Cardiac fibroblast (primary cell): ENCODE results near the gene AGBL4.

Source experiments
- DNase-seq, 2 donors: peaks; one replicate each; pipeline versions ENCODE4 v3.0.0 to v3.0.0-alpha.2; 2010; ENCODE audit warnings: low read depth in 2 of 2
- H3K4me3 ChIP-seq, 2 donors: replicated peaks in 1 of 2; 1 replicate in 1 of 2; 2 replicates in 1 of 2; pipeline ENCODE4 v1.5.1; 2011; ENCODE audit warnings: low read depth in 2 of 2, low read length in 2 of 2, mild to moderate bottlenecking in 2 of 2, moderate library complexity in 1 of 2
- TF ChIP-seq, protein P1 (sequence below): IDR thresholded peaks from one replicate; pipeline ENCODE4 v1.5.1; 2011; ENCODE audit warnings: low read depth, mild to moderate bottlenecking, low read length, inconsistent platforms

Gene AGBL4

DNA sequence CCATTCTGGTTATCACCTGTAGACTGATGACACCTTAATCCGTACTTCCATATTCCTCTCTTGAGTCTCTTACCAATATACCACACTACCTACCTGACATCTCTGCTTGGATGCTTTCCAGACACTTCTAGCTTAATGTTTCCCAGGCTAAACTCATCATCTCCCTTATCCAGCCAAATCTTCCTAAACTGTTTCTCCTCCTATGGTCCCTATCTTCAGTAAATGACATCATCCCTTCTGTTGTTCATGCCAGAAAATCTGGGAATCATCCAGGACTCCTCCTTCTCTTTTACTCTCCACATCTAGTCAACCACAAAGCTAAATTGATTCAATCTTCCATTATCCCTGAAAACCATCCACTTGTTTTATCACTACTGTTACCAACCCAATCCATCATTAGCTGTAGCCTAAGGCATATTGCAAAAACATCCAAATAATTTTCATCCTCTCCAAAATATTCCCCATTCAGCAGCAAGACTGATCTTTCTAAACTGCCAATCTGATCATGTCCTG, 783.0 kb downstream of the AGBL4 start:
- no peak for DNase-seq
- TF ChIP-seq, protein P1, sequence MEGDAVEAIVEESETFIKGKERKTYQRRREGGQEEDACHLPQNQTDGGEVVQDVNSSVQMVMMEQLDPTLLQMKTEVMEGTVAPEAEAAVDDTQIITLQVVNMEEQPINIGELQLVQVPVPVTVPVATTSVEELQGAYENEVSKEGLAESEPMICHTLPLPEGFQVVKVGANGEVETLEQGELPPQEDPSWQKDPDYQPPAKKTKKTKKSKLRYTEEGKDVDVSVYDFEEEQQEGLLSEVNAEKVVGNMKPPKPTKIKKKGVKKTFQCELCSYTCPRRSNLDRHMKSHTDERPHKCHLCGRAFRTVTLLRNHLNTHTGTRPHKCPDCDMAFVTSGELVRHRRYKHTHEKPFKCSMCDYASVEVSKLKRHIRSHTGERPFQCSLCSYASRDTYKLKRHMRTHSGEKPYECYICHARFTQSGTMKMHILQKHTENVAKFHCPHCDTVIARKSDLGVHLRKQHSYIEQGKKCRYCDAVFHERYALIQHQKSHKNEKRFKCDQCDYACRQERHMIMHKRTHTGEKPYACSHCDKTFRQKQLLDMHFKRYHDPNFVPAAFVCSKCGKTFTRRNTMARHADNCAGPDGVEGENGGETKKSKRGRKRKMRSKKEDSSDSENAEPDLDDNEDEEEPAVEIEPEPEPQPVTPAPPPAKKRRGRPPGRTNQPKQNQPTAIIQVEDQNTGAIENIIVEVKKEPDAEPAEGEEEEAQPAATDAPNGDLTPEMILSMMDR, result no peak
- no peak overlapping the region for H3K4me3 ChIP-seq

DNA sequence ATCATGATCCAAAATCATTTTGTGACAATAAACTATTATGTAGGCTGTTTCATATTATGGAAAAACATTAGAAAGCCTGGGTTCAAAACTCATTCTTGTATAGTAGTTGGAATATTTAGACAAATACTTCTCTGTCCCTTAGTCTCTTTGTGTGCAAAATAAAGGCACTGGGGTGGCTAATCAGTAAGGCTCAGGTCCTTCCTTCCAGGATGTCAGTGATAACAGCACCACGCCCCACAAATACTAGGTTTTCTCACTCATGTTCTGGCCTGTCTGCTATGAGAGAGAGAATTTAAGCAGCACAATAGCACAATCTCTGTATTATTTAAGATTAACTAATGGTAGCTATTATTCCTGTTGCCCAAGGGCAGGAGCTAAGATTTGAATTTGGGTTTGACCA, 788.8 kb downstream of the AGBL4 start:
- TF ChIP-seq, protein P1, result no peak
- DNase-seq, result no peak
- no peak overlapping the region for H3K4me3 ChIP-seq

DNA sequence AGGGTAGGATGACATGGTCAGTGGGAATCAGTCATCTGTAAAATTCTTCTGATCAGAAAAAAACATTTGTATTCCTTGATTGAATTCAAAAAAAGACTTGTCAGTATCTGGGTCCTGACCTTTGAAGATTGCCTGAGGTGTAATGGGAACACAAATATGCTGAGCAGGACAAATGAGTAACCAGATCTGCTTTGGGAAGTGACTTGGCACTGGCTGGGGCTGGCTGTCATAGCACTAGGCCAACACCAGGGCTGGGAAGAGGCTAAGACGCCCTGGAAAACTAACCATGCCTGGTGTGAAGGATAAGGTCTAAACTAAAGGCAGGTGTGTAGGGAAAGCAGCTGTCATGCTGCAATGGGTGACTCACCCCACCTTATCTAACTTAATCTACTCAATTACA, 794.2 kb downstream of the AGBL4 start:
- no peak for DNase-seq
- H3K4me3 ChIP-seq, result no peak overlapping the region
- TF ChIP-seq, protein P1, result no peak

DNA sequence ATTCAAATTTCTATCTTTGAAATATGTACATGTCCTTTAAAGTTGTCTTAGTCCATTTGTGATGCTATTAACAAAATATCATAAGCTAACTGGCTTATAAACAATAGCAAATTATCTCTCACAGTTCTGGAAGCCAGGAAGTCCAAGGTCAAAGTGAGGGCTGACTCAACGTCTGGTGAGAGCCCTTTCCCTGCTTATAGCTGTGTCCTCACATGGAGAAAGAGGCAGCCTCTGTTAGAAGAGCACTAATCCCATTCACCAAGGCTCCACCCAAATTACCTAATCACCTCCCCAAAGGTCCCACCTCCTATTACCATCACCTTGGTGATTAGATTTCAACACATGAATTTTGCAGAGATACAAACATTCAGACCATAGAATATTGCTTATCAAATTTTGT, 797.0 kb downstream of the AGBL4 start:
- H3K4me3 ChIP-seq, result no peak overlapping the region
- TF ChIP-seq, protein P1, result no peak
- no peak for DNase-seq

DNA sequence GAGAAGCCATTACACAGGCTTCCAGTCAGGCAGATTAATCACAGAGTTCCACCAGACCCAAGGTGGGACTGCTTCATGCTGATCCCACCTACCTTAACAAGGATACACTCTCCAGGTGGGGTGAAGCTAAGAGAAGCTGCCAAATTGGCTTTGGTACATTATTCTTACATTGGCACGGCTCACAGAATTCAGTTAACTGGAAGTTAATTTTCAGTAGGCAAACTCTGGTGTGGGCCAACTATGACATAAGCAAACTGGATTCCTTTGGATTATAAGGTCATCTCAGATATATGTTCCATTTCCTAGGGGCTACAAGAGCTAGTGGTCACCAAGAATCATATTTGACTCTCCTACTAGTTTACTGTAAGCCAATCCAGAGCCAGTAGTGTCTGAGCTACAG, 798.3 kb downstream of the AGBL4 start:
- no peak for DNase-seq
- TF ChIP-seq, protein P1, result no peak
- H3K4me3 ChIP-seq, result no peak overlapping the region

DNA sequence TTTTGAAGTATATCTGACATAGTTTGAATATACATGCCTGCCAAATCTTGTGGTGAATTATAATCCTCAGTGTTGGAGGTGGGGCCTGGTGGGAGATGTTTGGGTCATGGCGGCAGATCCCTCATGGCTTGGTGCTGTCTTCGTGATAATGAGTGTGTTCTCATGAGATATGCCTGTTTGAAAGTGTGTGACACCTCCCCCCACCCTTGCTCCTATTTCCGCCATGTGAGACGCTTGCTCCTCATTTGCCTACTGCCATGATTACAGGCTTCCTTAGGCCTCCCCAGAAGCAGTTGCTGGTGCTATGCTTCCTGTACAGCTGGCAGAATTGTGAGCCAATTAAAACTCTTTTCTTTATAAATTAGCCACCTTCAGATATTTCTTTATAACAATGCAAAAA, 810.5 kb downstream of the AGBL4 start:
- no peak overlapping the region for H3K4me3 ChIP-seq
- TF ChIP-seq, protein P1, result no peak
- no peak for DNase-seq

DNA sequence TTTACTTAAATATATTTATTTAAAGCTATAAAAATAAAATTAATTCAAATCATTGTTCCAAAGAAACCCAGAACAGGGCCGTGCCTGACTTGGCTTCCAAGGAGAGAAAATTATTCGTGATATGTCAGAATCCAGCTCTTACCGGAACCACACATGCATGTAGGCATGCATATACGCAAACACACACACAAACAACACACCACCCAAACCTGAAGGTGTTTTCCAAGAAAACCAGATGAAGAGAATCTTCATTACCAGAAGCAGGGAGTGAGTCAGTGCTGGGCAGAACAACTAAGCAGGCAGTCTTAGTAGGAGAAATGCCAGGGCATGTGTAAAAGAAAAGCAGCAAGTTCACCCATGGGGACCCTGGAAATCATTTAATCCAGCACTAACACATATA, 815.0 kb downstream of the AGBL4 start:
- TF ChIP-seq, protein P1, result no peak
- no peak for DNase-seq
- no peak overlapping the region for H3K4me3 ChIP-seq
